ENCODE measurements around the gene TCL1B. TPM values are rescaled to one million over a fixed set of nuclear protein-coding genes. Genes with fewer than 3 reads are reported as not detected.

The TCL1B gene
- total and polyA plus RNA-seq, 2 of the 8 experiments (the other 6 are each of a cell fraction or from before 2014, with no cell fraction given), result 9.6 to 11.5 TPM

DNA sequence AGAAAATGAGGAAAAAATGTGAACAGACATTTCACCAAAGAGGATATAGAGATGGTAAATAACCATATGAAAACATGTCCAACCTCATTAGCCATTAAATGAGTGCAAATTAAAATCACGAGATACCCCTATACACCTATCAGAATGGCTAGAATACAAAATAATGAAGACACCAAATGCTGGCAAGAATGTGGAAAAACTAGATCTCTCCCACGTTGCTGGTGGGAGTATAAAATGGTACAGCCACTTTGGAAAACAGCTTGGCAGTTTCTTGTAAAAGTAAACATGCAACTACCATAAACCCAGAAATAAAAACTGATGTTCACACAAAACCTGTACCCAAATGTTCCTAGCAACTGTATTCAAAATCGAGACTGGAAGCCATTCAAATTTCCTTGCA lies 38.3 kb upstream of the TCL1B start:
- Histone ChIP-seq H3K23me2 (ENCODE audit: low read depth, low read length) (no peaks in the 10 kb centered on the region), H3K27ac (ENCODE audit: low read depth, low read length) (no peak overlapping the region), H4K91ac (replicated peaks; ENCODE audit: insufficient read length, low read length) (no peak overlapping the region), H3K56ac (replicated peaks; ENCODE audit: insufficient read length, low read depth, low read length) (no peak overlapping the region), H3K79me2 (ENCODE audit: control insufficient read depth in 1 of 2, insufficient read depth in 2 of 2, low read length in 2 of 2) (no peaks in the 10 kb centered on the region), H4K20me1 (replicated peaks in 1 of 2; ENCODE audit: control insufficient read depth in 1 of 2, insufficient read depth in 2 of 2, low read length in 2 of 2) (no peaks in the 10 kb centered on the region), H4K5ac (ENCODE audit: insufficient read length, low read depth, low read length) (no peak overlapping the region), H3K4ac (replicated peaks; ENCODE audit: insufficient read length, low read depth, low read length) (no peak overlapping the region), H2AFZ (ENCODE audit: low read length) (no peak overlapping the region), H3K18ac (ENCODE audit: extremely low read depth, low read length) (no peak overlapping the region), H2BK5ac (ENCODE audit: low read depth, low read length) (no peak overlapping the region), H2BK120ac (replicated peaks; ENCODE audit: low read depth, low read length) (no peak overlapping the region), H2BK12ac (ENCODE audit: low read depth, low read length) (no peak overlapping the region), H3K4me3 (ENCODE audit: extremely low read depth in 1 of 4, insufficient read depth in 2 of 4, low read depth in 3 of 4, low read length in 4 of 4) (no peak overlapping the region), H4K8ac (ENCODE audit: extremely low read depth, insufficient read depth, low read length) (no peak overlapping the region), H3K4me2 (ENCODE audit: insufficient read depth in 1 of 2, low read depth in 2 of 2, low read length in 2 of 2) (no peak overlapping the region), H3K79me1 (ENCODE audit: low read depth, low read length) (no peaks in the 10 kb centered on the region), H3K27me3 (replicated peaks in 1 of 4; ENCODE audit: control insufficient read depth in 3 of 4, extremely low read depth in 1 of 4, insufficient read depth in 3 of 4, low read length in 3 of 4) (no peaks in the 10 kb centered on the region), H2BK15ac (ENCODE audit: low read length) (no peak overlapping the region), H2BK20ac (ENCODE audit: low read length) (no peak overlapping the region), H3K9ac (replicated peaks in 1 of 4; ENCODE audit: extremely low read depth in 1 of 4, low read depth in 3 of 4, low read length in 3 of 4) (no peak overlapping the region), H3K4me1 (replicated peaks in 1 of 4; ENCODE audit: control insufficient read depth in 3 of 4, insufficient read depth in 4 of 4, low read length in 3 of 4) (peaks cover 0 to 4% (median 1%) of the 10 kb centered on the region in 4 experiments; a peak in 2 of 7 replicates), H3K9me3 (ENCODE audit: insufficient read depth in 2 of 2, low read depth in 1 of 2, low read length in 1 of 2) (no peaks in the 10 kb centered on the region), H3K14ac (ENCODE audit: insufficient read length) (no peak overlapping the region), H3K36me3 (ENCODE audit: control insufficient read depth in 2 of 4, insufficient read depth in 4 of 4, low read length in 3 of 4) (no peaks in the 10 kb centered on the region), H3K23ac (ENCODE audit: insufficient read length) (no peak overlapping the region), H2AK5ac (ENCODE audit: low read depth, low read length) (no peak overlapping the region)
- ChIA-PET POLR2A (ENCODE audit: partially characterized antibody) (no interaction called here), CTCF (ENCODE audit: partially characterized antibody) (interaction anchor here (0.7 to 1.3 kb wide), 2 partner anchors 62 to 346 kb away, joined by 3 to 5 read pairs; no protein-coding TSS in a partner anchor)
- DNase-seq (ENCODE audit: low read depth in 1 of 2, low spot score in 2 of 2) (no peak), FAIRE-seq (no peak)
- 91% methylated on average over 3 of the region's 3 CpGs; no CpG with 5 or more reads in 1 of the 2 experiments for WGBS, 2 experiments (ENCODE audit: extremely low coverage in 1 of 2, insufficient coverage in 1 of 2, insufficient read length in 1 of 2, insufficient replicate concordance in 2 of 2, low coverage in 1 of 2, low lambda C conversion rate in 2 of 2, missing lambda C conversion rate in 1 of 2)
- TF ChIP-seq ASH2L (IDR thresholded peaks at IDR 0.05; ENCODE audit: low read length) (no peak), POLR2A (IDR thresholded peaks at IDR 0.05; ENCODE audit: control extremely low read depth in 1 of 2, low read depth in 2 of 2, low read length in 2 of 2) (no peak), SP4 (IDR thresholded peaks at IDR 0.05; ENCODE audit: low read length) (no peak), TAF7 (optimal IDR thresholded peaks at IDR 0.05; ENCODE audit: borderline replicate concordance, low read depth, low read length) (no peak), GTF2F1 (IDR thresholded peaks at IDR 0.05; ENCODE audit: borderline replicate concordance, low read depth, low read length) (no peak)
